Fibroblast of skin of right quadriceps (primary cell): Measurements from ENCODE around the gene KPNA1.

ENCODE experiments used
- DNase-seq: peaks from one replicate; pipeline ENCODE4 v3.0.0-alpha.2; 2013

KPNA1 gene

DNA sequence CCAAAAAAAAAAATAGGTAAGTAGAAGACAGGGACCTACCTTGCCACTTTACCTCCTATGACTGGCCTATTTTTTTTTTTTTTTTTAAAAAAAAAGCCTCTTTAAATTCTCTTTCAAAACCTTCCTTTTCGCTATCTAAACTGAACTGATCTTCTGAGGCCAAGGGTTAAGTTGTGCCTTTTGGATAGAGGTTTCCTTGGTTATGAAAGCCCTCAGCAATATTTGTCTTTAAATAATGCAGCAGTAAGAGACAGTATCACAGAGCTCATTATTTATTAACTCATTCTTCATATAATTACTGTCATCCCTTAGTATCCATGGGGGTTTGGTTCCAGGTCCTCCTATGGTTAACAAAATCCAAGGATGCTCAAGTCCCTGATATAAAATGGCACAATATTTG is 140.7 kb downstream of the KPNA1 start:
- DNase-seq: no peak
